Common myeloid progenitor, CD34-positive (primary cell): Measurements from ENCODE around the gene GCN1.
"Not testable (repeated sequence)": the region's sequence is repeated elsewhere in the genome, so short reads cannot be mapped to it uniquely, and the experiment has no call there.

Experiments
- CTCF ChIA-PET: fragments of 350-600 bp; sonication (Branson Sonifier 250); formaldehyde crosslinking; loops from one replicate; lab custom pipeline; 2021; ENCODE audit warnings: antibody characterized with exemption; lab: Charles Lee
- POLR2A ChIA-PET: fragments of 350-600 bp; sonication (Branson Sonifier 250); formaldehyde crosslinking; loops from one replicate; lab custom pipeline; 2021; ENCODE audit warnings: antibody characterized with exemption; lab: Charles Lee
- DNase-seq, 3 donors: peaks; one replicate each; pipeline versions ENCODE4 v3.0.0 to v3.0.0-alpha.2; 2013
- H3K27ac ChIP-seq, 2 experiments: 1 replicate in 1 of 2; 2 replicates in 1 of 2; pipeline ENCODE4 v1.7.0; 2013; ENCODE audit warnings: inconsistent platforms in 2 of 2, low read length in 2 of 2, mild to moderate bottlenecking in 2 of 2, low read depth in 1 of 2, moderate library complexity in 1 of 2; ENCODE audit not compliant: severe bottlenecking in 2 of 2, insufficient read depth in 1 of 2, poor library complexity in 1 of 2
- H3K27me3 ChIP-seq, 5 experiments: replicated peaks in 2 of 5; 1 replicate in 3 of 5; 2 replicates in 2 of 5; pipeline versions ENCODE4 v1.6.1 to v1.7.0; 2013; ENCODE audit warnings: low read length in 4 of 5, mild to moderate bottlenecking in 2 of 5, moderate library complexity in 2 of 5, inconsistent platforms in 1 of 5; ENCODE audit not compliant: insufficient read depth in 5 of 5, control insufficient read depth in 4 of 5
- H3K36me3 ChIP-seq, 4 experiments: 1 replicate in 2 of 4; 2 replicates in 2 of 4; pipeline versions ENCODE4 v1.6.1 to v1.7.0; 2013; ENCODE audit warnings: low read length in 3 of 4, control low read depth in 1 of 4, mild to moderate bottlenecking in 1 of 4; ENCODE audit not compliant: control insufficient read depth in 4 of 4, insufficient read depth in 4 of 4
- H3K4me1 ChIP-seq, 4 experiments: 1 replicate in 3 of 4; 2 replicates in 1 of 4; pipeline versions ENCODE4 v1.6.1 to v1.7.1; 2013; ENCODE audit warnings: low read length in 3 of 4, mild to moderate bottlenecking in 3 of 4, control low read depth in 1 of 4, inconsistent platforms in 1 of 4, moderate library complexity in 1 of 4; ENCODE audit not compliant: control insufficient read depth in 4 of 4, insufficient read depth in 4 of 4; ENCODE audit errors: control extremely low read depth in 1 of 4
- H3K4me3 ChIP-seq, 7 experiments: 1 replicate in 4 of 7; 2 replicates in 3 of 7; pipeline versions ENCODE4 v1.5.1 to v1.7.0; 2013; ENCODE audit warnings: mild to moderate bottlenecking in 7 of 7, low read length in 6 of 7, moderate library complexity in 6 of 7, inconsistent platforms in 2 of 7, low read depth in 2 of 7, control low read depth in 1 of 7; ENCODE audit not compliant: insufficient read depth in 4 of 7, control insufficient read depth in 1 of 7; ENCODE audit errors: extremely low read depth in 1 of 7
- H3K9me3 ChIP-seq, 5 experiments: 1 replicate in 4 of 5; 2 replicates in 1 of 5; pipeline versions ENCODE4 v1.6.1 to v1.7.1; 2013; ENCODE audit warnings: low read length in 4 of 5, mild to moderate bottlenecking in 2 of 5, inconsistent platforms in 1 of 5, low read depth in 1 of 5, moderate library complexity in 1 of 5; ENCODE audit not compliant: control insufficient read depth in 4 of 5, insufficient read depth in 2 of 5; ENCODE audit errors: control extremely low read depth in 1 of 5
- WGBS: methylation state at CpG from one replicate; pipeline ENCODE4 v1.1.5; 2013; ENCODE audit not compliant: insufficient coverage; 5-methylcytosine and 5-hydroxymethylcytosine counted together

The GCN1 gene

GRCh38 chr12:120215357-120215735 is 20.8 kb upstream of the GCN1 start:
- CTCF ChIA-PET, result interaction anchor here (1.5 kb wide), 1 partner anchor 12 kb away, joined by 4 read pairs; no protein-coding TSS in a partner anchor
- DNase-seq, result no peak
- H3K27ac ChIP-seq, result no peak overlapping the region
- H3K4me1 ChIP-seq, result peaks cover 0 to 11% (median 6%) of the 10 kb centered on the region in 4 experiments
- no peaks in the 10 kb centered on the region for H3K27me3 ChIP-seq
- no peaks in the 10 kb centered on the region for H3K9me3 ChIP-seq
- 95% methylated on average over 13 of the region's 15 CpGs for WGBS
- POLR2A ChIA-PET, result no interaction called here
- H3K36me3 ChIP-seq, result peaks cover 0 to 80% (median 56%) of the 10 kb centered on the region in 4 experiments
- H3K4me3 ChIP-seq, result no peak overlapping the region

GRCh38 chr12:120214626-120215356 is 20.3 kb upstream of the GCN1 start:
- peaks cover 0 to 80% (median 57%) of the 10 kb centered on the region in 4 experiments for H3K36me3 ChIP-seq
- H3K4me3 ChIP-seq, result no peak overlapping the region
- DNase-seq, result no peak
- H3K27ac ChIP-seq, result no peak overlapping the region
- no peaks in the 10 kb centered on the region for H3K27me3 ChIP-seq
- ChIA-PET CTCF (interaction anchor here (1.5 kb wide), 1 partner anchor 12 kb away, joined by 4 read pairs; no protein-coding TSS in a partner anchor), POLR2A (no interaction called here)
- H3K9me3 ChIP-seq, result no peaks in the 10 kb centered on the region
- WGBS, result 94% methylated on average over 32 of the region's 34 CpGs
- H3K4me1 ChIP-seq, result peaks cover 0 to 11% (median 6%) of the 10 kb centered on the region in 4 experiments

- peaks cover 0 to 11% (median 6%) of the 10 kb centered on the region in 4 experiments for H3K4me1 ChIP-seq
- ChIA-PET POLR2A (no interaction called here), CTCF (no interaction called here)
- no peak for DNase-seq
- no peak overlapping the region for H3K27ac ChIP-seq
- no peaks in the 10 kb centered on the region for H3K9me3 ChIP-seq
- H3K4me3 ChIP-seq, result no peak overlapping the region
- H3K36me3 ChIP-seq, result peaks cover 0 to 71% (median 52%) of the 10 kb centered on the region in 4 experiments
- no peaks in the 10 kb centered on the region for H3K27me3 ChIP-seq
- WGBS, result 97% methylated on average over 20 of the region's 20 CpGs
Measured at GRCh38 chr12:120213758-120214157, 19.2 kb upstream of the GCN1 start.

DNA sequence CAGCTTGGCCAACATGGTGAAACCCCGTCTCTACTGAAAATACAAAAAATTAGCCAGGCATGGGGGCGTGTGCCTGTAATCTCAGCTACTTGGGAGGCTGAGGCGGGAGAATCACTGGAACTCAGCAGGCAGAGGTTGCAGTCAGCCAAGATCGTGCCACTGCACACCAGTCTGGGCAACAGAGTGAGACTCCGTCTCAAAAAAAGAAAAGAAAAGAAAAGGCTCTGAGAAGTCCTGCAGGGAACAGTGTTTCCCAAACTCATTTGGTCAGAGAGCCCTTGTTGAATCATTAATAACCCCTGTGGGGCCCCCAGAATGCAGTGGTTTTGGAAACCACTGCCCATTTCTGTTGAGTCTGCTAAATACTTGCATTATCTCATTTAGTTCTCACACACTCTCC is 18.7 kb upstream of the GCN1 start:
- 100% methylated on average over 5 of the region's 5 CpGs for WGBS

GRCh38 chr12:120212301-120212700 is 17.8 kb upstream of the GCN1 start:
- WGBS, result 97% methylated on average over 18 of the region's 24 CpGs
- H3K27me3 ChIP-seq, result no peaks in the 10 kb centered on the region
- ChIA-PET POLR2A (interaction anchor here (1.0 kb wide), 1 partner anchor 11 kb away, joined by 4 read pairs; the partner anchor contains the start of gene RPLP0), CTCF (interaction anchor here (1.5 kb wide), 1 partner anchor 16 kb away, joined by 4 read pairs; no protein-coding TSS in a partner anchor)
- DNase-seq, result no peak
- H3K9me3 ChIP-seq, result no peaks in the 10 kb centered on the region
- H3K4me1 ChIP-seq, result peaks cover 0 to 11% (median 6%) of the 10 kb centered on the region in 4 experiments
- no peak overlapping the region for H3K27ac ChIP-seq
- H3K4me3 ChIP-seq, result no peak overlapping the region
- H3K36me3 ChIP-seq, result peaks cover 0 to 71% (median 51%) of the 10 kb centered on the region in 4 experiments

More for the DNA sequence above, 18.7 kb upstream of the GCN1 start:
- H3K27ac ChIP-seq, POLR2A ChIA-PET, H3K4me3 ChIP-seq, H3K27me3 ChIP-seq, DNase-seq, H3K9me3 ChIP-seq: not testable (repeated sequence)
- CTCF ChIA-PET, result interaction anchor here (1.5 kb wide), 1 partner anchor 15 kb away, joined by 4 read pairs; no protein-coding TSS in a partner anchor
- Histone ChIP-seq H3K36me3 (peaks cover 0 to 68% (median 50%) of the 10 kb centered on the region in 4 experiments), H3K4me1 (peaks cover 0 to 11% (median 6%) of the 10 kb centered on the region in 4 experiments)

GRCh38 chr12:120211904-120212283 is 17.4 kb upstream of the GCN1 start:
- Histone ChIP-seq H3K27ac (peak overlapping the region in 1 of 2 experiments; percentile 49), H3K4me3 (no peak overlapping the region), H3K36me3 (peaks cover 0 to 74% (median 51%) of the 10 kb centered on the region in 4 experiments), H3K4me1 (peaks cover 0 to 11% (median 6%) of the 10 kb centered on the region in 4 experiments), H3K27me3 (no peaks in the 10 kb centered on the region), H3K9me3 (no peaks in the 10 kb centered on the region)
- 98% methylated on average over 6 of the region's 9 CpGs for WGBS
- DNase-seq, result no peak
- ChIA-PET POLR2A (interaction anchor here (1.0 kb wide), 1 partner anchor 11 kb away, joined by 4 read pairs; the partner anchor contains the start of gene RPLP0), CTCF (interaction anchor here (1.3 to 1.5 kb wide), 2 partner anchors 12 to 16 kb away, joined by 3 to 4 read pairs; no protein-coding TSS in a partner anchor)
